ENCODE measurements around the gene HMSD.
"Not testable (repeated sequence)": the region's sequence is repeated elsewhere in the genome, so short reads cannot be mapped to it uniquely, and the experiment has no call there.

The HMSD gene, protein sequence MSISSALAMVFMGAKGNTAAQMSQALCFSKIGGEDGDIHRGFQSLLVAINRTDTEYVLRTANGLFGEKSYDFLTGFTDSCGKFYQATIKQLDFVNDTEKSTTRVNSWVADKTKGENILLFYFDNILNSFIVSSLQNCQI

DNA sequence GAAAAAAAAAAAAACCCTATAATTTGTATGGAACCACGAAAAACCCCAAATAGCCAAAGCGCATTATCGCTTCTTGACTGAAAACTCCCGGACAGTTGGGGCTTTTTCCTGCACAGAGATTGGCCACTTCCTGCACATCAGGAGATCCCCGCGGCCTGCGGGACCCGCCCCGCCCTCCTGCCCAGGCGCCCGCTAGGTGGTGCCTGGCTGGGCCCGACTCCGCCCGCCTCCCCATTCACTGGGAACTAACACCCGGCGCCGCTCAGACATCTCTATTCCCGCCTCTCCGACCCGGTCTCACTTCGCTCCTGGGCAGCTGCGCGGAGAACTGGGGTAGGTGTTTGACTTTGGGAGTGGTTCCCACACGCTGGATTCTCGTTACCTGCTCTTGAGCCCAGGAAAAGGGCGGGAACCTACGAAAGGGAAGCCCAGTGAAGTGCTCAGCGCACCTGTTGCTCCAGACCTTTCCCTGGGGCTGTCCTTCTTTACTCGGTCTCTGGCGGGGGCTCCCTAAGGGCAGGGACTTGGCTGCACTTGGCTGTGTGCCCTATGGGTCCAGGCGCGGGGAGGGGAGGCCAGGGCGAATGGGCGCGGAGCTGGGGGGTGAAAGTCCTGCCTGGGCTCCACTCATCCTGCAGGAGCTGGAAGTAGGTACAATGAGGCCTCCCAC is at the start of gene HMSD:
Gene HMSD, plus strand, starts transcription at position 234 of the 670 bp plus-strand sequence. CDS start 4,155 bp downstream, outside the sequence.
- no peak for DNase-seq

DNA sequence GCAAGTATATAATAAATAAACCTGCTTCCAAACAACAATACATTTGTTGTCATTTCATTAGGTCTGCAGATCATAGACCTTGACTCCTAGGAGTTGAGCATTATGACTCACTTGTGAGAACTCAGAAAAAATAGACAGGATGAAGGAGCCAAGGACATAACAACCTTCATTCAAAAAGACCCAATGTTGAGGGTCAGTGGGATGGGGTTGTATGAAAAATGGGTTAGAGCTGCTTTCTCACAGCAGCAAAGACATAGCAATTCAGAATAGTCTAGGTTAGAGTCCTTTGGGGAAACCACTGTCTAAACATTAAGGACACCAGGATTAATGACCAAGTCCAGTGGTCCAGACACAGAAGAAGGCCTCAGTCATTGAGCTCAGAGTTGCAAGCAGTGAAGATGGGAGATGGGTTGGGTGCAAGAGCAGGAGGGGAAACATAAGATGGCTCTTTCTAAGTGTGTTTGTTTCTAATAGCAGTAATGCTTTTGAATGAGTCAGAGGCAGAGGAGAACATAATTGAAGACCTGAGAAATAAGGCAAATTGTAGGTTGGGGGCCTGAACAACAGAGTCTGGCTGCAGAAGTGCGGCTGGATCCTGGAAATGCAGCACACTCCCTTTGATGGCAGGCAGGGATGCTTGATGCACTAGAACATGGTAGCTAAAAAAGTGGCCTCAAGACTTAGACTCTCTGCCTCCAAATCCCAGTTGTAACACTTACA is 45.1 kb upstream of the HMSD start:
- no peak for DNase-seq

DNA sequence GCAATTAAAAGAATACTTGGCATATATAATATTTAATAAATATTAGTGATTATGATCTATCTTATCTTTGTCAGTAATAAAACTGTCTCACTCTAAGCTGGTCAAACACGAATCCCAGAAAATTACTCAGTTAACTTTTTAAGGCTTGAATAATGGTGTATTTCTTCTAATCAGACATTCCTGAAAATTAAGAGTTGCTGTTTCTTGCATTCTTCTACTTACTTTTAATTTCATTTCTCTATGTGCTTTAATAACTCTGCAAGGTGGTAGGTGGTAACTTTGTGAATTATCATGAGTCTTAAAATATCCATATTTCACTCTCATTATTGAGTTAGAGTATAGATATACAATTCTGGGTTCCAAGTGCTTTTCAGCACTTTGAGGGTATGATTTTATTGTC is 44.4 kb upstream of the HMSD start:
- no peak for DNase-seq

DNA sequence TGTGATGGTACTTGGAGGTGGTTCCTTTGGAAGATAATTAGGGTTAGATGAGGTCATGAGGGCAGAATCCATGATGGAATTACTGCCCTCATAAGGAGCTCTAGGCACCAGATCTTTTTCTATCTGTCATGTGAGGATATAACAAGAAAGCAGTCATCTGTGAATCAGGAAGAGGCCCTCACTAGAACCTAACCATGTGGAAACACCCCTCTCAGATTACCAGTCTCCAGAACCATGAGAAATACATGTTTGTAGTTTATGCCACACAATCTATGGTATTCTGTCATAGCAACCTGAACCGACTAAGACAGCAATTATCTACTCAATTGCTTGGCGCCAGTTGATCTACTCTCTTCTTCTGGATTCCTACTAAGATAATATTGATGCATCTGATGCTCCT is 43.7 kb upstream of the HMSD start:
- no peak for DNase-seq

DNA sequence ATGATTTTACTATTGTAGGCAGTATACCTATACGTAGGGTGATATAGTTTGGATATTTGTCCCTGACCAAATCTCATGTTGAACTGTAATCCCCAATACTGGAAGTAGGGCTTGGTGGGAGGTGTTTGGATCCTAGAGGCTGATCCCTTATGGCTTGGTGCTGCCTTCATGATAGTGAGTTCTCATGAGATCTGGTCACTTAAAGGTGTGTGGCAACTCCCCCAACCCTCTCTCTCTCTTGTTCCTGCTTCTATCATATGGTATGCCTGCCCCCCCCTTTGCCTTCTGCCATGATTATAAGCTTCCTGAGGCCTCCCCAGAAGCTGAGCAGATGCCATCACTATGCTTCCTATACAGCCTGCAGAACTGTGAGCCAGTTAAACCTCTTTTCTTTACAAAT is 43.0 kb upstream of the HMSD start:
- no peak for DNase-seq

DNA sequence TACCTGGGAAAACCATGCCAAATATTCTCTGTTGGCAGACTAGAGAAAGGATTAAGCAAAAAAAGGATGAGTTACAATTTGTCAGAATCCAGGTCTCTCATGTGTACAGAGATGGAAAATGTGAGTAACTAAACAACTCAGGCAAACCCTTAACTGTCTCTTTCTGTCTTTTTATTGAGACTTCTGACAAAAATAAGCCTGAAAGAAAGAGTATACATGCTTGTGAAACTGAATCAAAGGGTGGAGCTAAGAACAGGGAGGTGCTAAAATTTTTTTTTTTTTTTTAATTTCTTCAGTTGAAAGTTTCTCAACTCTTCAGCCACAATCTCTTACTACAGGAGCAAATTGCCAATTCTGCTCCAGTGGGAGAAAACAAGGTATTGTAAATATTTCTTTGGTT is 41.4 kb upstream of the HMSD start, which contains the start of gene SERPINB10:
Gene SERPINB10, plus strand, starts transcription at position 295 of the 400 bp plus-strand sequence. CDS start 7,553 bp downstream, outside the sequence.
- DNase-seq: no peak

DNA sequence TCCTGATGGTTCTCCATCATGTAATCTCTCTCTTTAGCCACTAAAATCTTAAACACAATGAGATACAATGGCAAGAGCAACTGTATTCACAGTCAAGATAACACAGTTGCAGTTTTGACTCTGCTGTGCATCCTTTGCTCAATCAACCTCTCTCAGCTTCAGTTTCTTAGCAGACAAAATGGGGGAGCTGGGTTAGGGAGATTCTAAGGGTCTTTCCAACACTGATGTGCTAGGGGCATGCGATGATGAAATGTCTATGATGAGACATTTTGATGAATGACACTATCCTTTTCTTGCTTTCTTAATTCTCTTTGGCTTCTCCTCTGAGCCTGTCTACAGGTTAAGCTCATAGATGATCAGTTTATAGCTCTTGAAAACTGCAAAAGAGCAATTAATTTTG is 40.2 kb upstream of the HMSD start:
- no peak for DNase-seq

DNA sequence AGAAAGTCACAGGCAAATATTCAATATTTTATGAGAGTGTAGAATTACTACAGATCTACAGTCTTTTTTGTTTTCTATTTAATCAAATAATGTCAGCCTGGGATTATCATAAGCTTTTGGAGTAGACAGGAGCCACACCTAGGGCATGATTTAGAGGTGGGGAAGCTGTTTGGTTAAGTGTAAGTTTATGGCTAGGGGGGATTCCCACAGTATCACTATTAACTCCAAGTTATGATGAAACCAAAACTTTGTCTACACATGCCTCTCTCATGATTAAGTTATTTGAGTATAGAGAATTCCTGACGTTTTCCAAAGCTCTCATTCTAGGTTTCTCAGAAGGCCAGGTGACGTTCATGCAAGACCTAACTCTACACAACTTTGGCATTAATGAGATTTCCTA is 39.2 kb upstream of the HMSD start:
- DNase-seq: no peak

DNA sequence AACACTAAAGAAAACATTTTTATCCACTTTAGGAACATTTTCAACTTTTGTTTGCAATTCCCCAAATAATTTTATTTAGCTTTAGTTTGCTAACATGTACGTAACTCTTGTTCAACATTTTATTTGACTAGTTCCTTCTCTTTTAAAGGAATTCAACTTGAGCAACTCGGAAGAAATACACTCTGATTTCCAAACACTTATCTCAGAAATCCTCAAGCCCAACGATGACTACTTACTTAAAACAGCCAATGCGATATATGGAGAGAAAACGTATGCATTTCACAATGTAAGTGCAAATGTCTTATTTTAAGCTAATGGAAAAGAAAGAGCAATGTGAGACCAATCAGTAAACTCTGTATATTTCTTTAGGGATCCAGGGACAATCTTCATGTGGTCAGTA is 31.3 kb upstream of the HMSD start:
- DNase-seq: no peak

DNA sequence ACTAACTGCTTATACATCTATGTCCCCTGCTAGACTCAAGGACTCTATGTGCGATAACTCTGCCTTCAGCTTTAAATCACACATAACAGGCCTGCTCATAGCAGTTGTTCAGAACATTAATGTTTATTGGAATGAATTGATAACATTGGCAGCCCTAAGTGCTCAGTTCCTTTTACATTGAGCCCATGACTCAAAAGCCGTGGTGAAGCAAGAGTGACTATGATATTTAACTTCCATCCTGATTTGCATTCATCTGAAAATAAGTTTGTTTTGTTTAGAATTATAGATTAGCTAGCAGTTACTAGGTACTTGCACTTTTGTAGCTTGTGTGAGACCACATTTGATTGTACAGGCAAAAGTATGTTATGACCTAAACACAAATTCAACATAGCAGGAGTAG is 27.1 kb upstream of the HMSD start:
- DNase-seq: no peak

DNA sequence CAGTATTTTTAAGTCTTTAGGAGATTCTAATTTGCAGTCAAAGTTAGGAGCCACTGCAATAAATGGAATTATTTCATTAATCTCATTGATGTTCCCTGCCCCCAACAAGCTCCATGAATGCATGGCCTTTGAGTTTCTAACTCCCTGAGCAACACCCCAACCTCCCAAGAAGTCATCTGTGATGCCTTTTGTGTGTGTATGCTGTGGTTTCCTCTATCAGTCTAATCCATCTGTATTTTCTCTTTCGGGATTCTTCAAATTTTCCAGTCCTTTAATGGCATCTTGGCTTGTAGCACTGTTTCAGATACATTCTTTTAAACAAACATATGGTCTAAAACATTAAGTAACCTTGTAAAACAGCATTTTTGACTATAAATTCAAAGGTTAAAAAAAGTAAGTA is 24.6 kb upstream of the HMSD start:
- no peak for DNase-seq

DNA sequence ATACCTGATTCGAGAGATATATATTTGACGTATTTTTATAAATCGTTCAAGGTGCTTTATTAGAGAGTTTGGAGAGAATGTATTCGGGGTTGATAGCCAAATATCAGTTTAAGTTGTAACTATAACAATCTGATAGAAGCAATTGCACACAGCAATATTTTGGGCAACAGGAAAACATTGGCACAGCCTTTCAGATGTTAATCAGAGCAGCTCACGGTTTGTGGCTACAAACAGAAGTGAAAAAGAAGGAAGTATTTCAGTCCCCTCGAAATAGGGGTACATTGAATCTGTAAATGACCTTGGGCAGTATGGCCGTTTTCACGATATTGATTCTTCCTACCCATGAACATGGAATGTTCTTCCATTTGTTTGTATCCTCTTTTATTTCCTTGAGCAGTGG is 20.8 kb upstream of the HMSD start:
- DNase-seq: no peak

DNA sequence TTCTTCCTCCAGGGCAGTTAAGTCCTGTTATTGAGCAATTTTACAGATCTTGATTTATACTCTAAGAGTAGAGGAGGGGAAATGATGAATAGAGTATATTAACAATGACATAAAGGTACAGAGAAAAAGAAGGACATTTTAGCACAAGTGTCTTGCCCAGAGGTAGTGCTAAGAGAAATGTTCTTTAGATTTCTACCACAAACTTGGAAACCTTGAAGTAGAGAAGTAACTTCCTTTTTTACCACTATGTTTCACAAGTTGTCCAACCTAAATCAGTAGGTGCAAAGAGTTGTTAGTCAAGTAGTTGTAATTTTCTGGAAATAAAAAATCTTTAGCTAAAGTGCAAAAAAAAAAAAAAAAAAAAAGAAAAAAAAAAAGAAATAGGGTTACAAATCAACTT is 19.7 kb upstream of the HMSD start:
- DNase-seq: not testable (repeated sequence)

DNA sequence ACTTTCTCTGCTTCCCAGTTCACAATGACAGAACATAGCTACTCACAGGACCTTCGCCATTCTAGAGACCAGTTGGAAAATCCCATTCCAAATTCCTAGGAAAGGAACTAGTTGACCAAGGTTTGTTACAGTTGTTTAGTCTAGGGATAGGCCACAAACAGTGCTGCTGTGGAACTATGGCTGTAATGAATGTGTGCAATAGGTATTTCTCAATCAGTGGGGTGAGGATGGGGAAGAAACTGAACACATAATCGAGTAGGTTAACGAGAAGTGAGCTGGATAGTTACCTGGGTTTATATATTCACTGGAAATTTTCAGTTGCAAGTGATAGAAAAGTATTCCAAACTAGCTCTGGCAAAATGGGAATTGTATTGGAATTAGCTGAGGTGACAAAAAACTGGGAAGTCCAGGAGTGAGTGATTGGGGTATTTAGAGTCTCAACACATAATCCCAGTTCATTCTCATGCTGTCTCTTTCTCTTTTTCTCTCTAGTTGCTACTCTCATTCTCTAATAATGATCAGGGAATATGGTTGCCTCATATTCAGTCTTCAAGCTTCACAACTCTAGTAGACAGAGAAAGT is 18.2 kb upstream of the HMSD start:
- DNase-seq: no peak

DNA sequence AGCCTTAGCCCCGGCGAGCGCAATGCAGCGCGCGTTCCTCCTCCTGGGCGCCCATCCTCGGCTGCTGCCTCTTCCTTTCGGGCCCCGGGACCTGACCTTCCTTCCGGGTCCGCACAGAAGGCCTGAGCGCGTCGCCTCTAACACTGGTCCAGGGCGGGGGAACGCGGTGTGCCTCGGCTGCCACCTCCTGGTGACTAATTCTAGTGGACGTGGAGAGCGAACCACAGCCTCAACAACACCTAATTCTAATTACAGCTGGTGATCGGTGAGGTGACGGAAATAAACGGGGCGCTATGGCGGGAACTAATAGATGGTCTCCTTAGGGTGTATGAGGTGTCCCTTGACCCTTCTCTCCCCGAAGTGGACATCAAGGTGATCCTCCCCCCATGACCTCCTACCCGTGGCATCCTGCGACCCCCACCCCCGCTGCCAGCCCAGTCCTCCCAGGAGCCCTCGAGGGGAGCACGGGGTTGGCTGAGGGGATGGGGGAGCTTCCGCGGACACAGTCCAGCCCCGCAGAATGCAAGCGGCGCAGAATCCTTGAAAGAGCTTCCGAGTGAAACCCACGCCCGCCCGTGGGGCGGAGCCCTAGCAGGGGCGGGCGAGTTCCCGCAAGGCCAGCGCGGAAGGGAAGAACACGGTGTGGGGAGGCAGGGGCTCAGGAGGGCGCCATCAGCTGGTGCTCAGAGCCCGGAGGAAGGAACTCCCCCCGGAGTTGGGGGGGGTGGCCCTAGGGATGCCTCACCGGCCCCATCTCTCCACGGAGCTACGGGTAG is 12.8 kb upstream of the HMSD start:
- DNase-seq: peak; percentile 61

DNA sequence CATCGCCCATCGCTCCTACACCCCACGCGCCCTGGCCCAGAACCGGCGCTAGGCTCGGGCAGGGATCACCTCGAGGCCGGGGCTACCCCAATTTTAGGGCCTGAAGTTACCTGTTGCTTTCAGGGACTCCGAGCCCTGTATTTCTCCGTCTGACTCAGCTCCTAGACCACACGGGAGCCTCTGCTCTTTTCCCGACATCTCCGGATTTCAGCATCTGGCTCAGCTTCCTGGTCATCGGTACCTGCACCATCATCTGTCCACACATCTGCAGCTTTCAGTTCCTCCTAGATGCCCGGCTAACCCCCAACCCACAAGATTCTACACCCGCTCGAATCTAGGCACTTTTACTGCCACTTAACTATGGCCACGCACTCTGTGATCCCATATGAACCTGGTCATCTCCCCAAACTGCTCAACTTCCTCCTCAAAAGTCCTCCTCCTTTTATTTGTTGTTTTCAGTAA is 12.1 kb upstream of the HMSD start:
- DNase-seq: no peak

DNA sequence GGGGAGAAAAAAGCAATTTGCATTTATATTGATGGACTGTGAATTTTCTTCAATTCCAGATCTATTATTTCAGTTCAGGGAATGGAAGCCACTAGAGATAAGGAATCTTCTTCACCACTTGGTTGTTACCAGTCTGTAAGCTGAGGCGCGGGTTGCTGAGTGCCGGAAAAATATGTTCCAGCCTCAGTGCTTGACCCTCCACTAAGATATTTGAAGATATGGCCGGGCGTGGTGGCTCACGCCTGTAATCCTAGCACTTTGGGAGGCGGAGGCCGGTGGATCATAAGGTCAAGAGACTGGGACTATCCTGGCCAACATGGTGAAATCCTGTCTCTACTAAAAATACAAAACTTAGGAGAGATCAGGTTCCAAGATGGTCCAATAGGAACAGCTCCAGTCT is 9.1 kb upstream of the HMSD start:
- DNase-seq: no peak

DNA sequence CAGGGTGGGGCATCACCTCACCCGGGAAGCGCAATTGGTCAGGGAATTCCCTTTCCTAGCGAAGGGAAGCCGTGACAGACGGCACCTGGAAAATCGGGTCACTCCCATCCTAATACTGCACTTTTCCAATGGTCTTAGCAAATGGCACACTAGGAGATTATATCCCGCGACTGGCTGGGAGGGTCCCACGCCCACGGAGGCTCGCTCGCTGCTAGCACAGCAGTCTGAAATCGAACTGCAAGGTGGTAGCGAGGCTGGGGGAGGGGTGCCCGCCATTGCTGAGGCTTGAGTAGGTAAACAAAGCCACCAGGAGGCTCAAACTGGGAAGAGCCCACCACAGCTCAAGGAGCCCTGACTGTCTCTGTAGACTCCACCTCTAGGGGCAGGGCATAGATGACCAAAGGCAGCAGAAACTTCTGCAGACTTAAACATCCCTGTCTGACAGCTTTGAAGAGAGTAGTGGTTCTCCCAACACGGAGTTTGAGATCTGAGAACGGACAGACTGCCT is 8.5 kb upstream of the HMSD start:
- not testable (repeated sequence) for DNase-seq

DNA sequence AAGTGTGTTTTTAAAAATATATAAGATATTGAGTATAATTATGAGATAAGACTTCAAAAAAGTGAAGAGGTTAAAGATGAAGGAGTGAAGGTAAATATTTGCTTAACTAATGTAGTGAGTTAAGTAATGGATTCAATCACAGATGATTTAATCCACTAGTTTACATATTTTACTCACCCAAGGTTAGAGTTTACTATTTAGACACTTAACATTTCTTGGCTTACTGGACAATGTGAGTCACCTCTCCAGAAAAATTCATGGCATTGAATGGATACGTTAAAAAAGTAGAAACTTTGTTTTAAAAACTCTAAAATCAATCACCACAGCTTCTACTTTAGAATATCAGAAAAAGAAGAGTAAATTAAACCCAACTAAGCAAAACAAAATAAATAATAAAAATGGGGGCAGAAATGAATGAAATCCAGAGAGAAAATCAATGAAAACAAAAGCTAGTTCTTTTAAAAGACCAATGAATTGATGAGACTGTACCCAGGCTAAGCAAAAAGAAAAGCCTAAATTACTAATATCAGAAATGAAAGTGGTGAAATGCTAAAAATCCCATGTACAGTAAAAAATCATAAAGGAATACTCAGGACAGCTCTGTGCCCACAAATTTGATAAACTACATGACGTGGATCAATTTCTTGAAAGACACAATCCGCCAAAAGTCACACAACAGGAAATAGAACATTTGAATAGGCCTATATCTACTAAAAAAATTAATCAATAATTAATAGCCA is 1.9 kb upstream of the HMSD start:
- no peak for DNase-seq

DNA sequence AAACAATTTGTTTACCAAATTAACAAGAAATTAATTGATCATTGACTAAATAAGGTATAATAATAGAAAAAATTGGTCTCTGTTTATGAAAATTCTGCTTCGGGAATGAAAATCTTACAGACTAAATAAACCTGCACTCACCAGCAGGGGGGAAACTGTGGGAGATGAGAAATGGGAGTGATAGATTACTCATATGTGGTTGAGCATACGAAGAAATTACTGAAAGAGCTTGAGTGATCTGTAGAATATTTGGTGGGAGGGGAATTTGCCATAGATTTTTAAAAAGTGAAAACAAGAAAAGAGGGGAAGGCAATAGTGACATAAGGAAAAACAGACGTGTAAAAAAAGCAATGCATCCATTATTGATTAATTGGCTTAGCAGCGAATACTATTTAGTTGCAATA is 2.2 kb downstream of the HMSD start:
- DNase-seq: no peak

DNA sequence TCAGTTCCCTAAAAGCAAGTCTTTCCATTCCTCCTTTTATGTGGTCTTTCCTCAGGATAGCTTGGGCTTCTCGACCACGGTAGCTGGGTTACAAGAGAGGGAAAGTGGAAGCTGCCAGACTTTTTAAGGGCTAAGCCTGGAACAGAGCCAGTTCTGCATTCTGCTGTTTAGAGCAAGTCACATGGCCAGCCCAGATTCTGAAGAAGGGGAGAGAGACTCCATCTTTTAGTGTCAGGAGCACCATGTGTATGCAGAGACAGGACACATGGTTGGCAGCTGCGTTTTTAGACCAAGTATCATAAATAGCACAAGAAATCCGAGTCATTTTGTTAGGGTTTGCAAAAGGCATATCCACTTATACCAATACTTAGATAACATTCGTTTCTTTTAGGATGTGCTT is 4.7 kb downstream of the HMSD start:
- no peak for DNase-seq

DNA sequence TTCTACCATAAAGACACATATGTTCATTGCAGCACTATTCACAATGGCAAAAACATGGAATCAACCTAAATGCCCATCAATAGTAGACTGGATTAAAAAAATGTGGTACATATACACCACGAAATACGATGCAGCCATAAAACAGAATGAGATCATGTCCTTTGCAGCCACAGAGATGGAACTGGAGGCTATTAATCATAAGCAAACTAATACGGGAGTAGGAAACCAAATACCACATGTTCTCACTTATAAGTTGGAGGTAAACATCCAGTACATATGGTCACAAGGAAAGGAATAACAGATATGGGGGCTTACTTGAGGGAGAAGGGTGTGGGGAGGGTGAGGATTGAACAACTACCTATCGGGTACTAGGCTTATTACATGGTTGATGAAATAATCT is 7.7 kb downstream of the HMSD start:
- DNase-seq: no peak
